PC-9 (cell line): ENCODE data around the gene DHX58. TPM values are rescaled to one million over a fixed set of nuclear protein-coding genes. Genes with fewer than 3 reads are reported as not detected.

Source experiments
- BruUV-seq: library from RNA; stranded (reverse); fragments of 400-500 nt; replicated peaks from 2 replicates; lab custom pipeline; 2021; lab: Mats Ljungman, UMichigan
- CTCF ChIA-PET: fragments of 300-600 bp; sonication (Branson Sonifier 250); formaldehyde crosslinking; loops from one replicate; lab custom pipeline; 2022; ENCODE audit warnings: antibody characterized with exemption; lab: Charles Lee
- POLR2A ChIA-PET: fragments of 300-600 bp; sonication (Branson Sonifier 250); formaldehyde crosslinking; loops from one replicate; lab custom pipeline; 2022; ENCODE audit warnings: antibody characterized with exemption; ENCODE audit not compliant: unreplicated experiment; lab: Charles Lee
- DNase-seq, 2 experiments: peaks; one replicate each; pipeline versions ENCODE4 v3.0.0 to v3.0.0-alpha.2; 2015 to 2022; ENCODE audit warnings: mixed read lengths in 1 of 2
- H2AFZ ChIP-seq: fragments of 200-600 bp; sonication (generic); 2 replicates; pipeline ENCODE4 v1.8.1; 2017; ENCODE audit warnings: antibody characterized with exemption
- H3F3A ChIP-seq: fragments of 200-600 bp; sonication (generic); 2 replicates; pipeline ENCODE4 v1.8.1; 2017; ENCODE audit warnings: antibody characterized with exemption, mild to moderate bottlenecking, low read depth; ENCODE audit not compliant: insufficient read depth
- H3K27ac ChIP-seq: fragments of 200-600 bp; sonication (generic); 2 replicates; pipeline ENCODE4 v1.6.1; 2016; ENCODE audit warnings: mixed run types
- H3K27me3 ChIP-seq: fragments of 200-600 bp; sonication (generic); 2 replicates; pipeline ENCODE4 v1.6.1; 2016; ENCODE audit warnings: low read depth, mixed run types; ENCODE audit not compliant: insufficient read depth
- H3K36me3 ChIP-seq: fragments of 200-600 bp; sonication (generic); 2 replicates; pipeline ENCODE4 v1.6.1; 2016; ENCODE audit warnings: low read depth, mixed run types
- H3K4me1 ChIP-seq: fragments of 200-600 bp; sonication (generic); replicated peaks from 2 replicates; pipeline ENCODE4 v1.6.1; 2016; ENCODE audit warnings: mixed run types; ENCODE audit not compliant: insufficient read depth
- H3K4me2 ChIP-seq: fragments of 200-600 bp; sonication (generic); 2 replicates; pipeline ENCODE4 v1.6.1; 2017; ENCODE audit warnings: mixed run types
- H3K4me3 ChIP-seq: fragments of 200-600 bp; sonication (generic); 2 replicates; pipeline ENCODE4 v1.6.1; 2016; ENCODE audit warnings: mixed run types
- H3K79me2 ChIP-seq: fragments of 200-600 bp; sonication (generic); 2 replicates; pipeline ENCODE4 v1.6.1; 2017; ENCODE audit warnings: low read depth, mixed run types
- H3K9me2 ChIP-seq: fragments of 200-600 bp; sonication (generic); 2 replicates; pipeline ENCODE4 v1.8.1; 2017; ENCODE audit warnings: mild to moderate bottlenecking; ENCODE audit not compliant: insufficient read depth
- H3K9me3 ChIP-seq: fragments of 200-600 bp; sonication (generic); 2 replicates; pipeline ENCODE4 v1.8.1; 2016; ENCODE audit warnings: low read depth; ENCODE audit not compliant: insufficient read depth
- H4K20me1 ChIP-seq: fragments of 200-600 bp; sonication (generic); 2 replicates; pipeline ENCODE4 v1.8.1; 2017; ENCODE audit not compliant: insufficient read depth
- CTCF ChIP-seq: fragments of 200-600 bp; sonication (generic); conservative IDR thresholded peaks from 2 replicates; pipeline ENCODE4 v1.6.1; 2017; ENCODE audit warnings: mixed run types, antibody characterized with exemption, mild to moderate bottlenecking, moderate library complexity
- EZH2 ChIP-seq: fragments of 200-600 bp; sonication (generic); IDR thresholded peaks from 2 replicates; pipeline ENCODE4 v1.8.0; 2017; ENCODE audit warnings: antibody characterized with exemption, low read depth
- intact Hi-C: fragments of 100-400 bp; cut with micrococcal nuclease; formaldehyde crosslinking; loops from one replicate; pipeline ENCODE4 v1.10.0; 2022; ENCODE audit not compliant: unreplicated experiment
- total RNA-seq: library from RNA; stranded (reverse); gene quantifications from 2 replicates; pipeline ENCODE4 v1.2.3, GENCODE V29; 2021

Gene DHX58
- total RNA-seq, 1 experiment from 2014 or later: 17.9 TPM

- Histone ChIP-seq H3K4me1 (peaks cover 13% of the 10 kb centered on the region), H3K4me3 (no peak overlapping the region), H3K9me2 (no peaks in the 10 kb centered on the region), H3K9me3 (no peaks in the 10 kb centered on the region), H3K27ac (no peak overlapping the region), H3K4me2 (no peak overlapping the region), H3F3A (peaks cover 13% of the 10 kb centered on the region), H3K27me3 (no peaks in the 10 kb centered on the region), H3K79me2 (peaks cover 53% of the 10 kb centered on the region), H3K36me3 (0 out of 2 replicates have a peak, but pooled peaks cover 7% of the 10 kb centered on the region), H2AFZ (no peak overlapping the region), H4K20me1 (peaks cover 28% of the 10 kb centered on the region)
- ChIA-PET CTCF (no interaction called here), POLR2A (no interaction called here)
- intact Hi-C loops: no loop called here
- no TSS peak for BruUV-seq
- TF ChIP-seq CTCF (no peak), EZH2 (no peak)
- DNase-seq: no peak
Observed at GRCh38 chr17:42131232-42131631, 18.7 kb upstream of the DHX58 start.

- BruUV-seq: no TSS peak
- H2AFZ ChIP-seq: no peak overlapping the region
- POLR2A ChIA-PET: no interaction called here
- peaks cover 50% of the 10 kb centered on the region for H3K79me2 ChIP-seq
- no peak overlapping the region for H3K4me3 ChIP-seq
- no peaks in the 10 kb centered on the region for H3K9me3 ChIP-seq
- peaks cover 26% of the 10 kb centered on the region for H4K20me1 ChIP-seq
- no peak overlapping the region for H3K4me2 ChIP-seq
- H3K9me2 ChIP-seq: no peaks in the 10 kb centered on the region
- TF ChIP-seq CTCF (no peak), EZH2 (no peak)
- H3F3A ChIP-seq: peaks cover 11% of the 10 kb centered on the region
- intact Hi-C loops: no loop called here
- peaks cover 4% of the 10 kb centered on the region for H3K4me1 ChIP-seq
- DNase-seq: no peak
- H3K27ac ChIP-seq: no peak overlapping the region
- CTCF ChIA-PET: no interaction called here
- H3K36me3 ChIP-seq: 0 out of 2 replicates have a peak, but pooled peaks cover 7% of the 10 kb centered on the region
- H3K27me3 ChIP-seq: no peaks in the 10 kb centered on the region
Observed at GRCh38 chr17:42130310-42130936, 17.9 kb upstream of the DHX58 start.

GRCh38 chr17:42129109-42129837, 16.8 kb upstream of the DHX58 start:
- Histone ChIP-seq H3K9me3 (no peaks in the 10 kb centered on the region), H3K4me3 (no peak overlapping the region), H3K79me2 (peaks cover 38% of the 10 kb centered on the region), H4K20me1 (peaks cover 17% of the 10 kb centered on the region), H3K9me2 (no peaks in the 10 kb centered on the region), H3K36me3 (0 out of 2 replicates have a peak, but pooled peaks cover 5% of the 10 kb centered on the region), H3K4me1 (no peaks in the 10 kb centered on the region), H3K27ac (no peak overlapping the region), H3K27me3 (no peaks in the 10 kb centered on the region), H3K4me2 (no peak overlapping the region), H3F3A (peaks cover 5% of the 10 kb centered on the region; the same call in 1 of the 2 replicates), H2AFZ (no peak overlapping the region)
- POLR2A ChIA-PET: no interaction called here
- no peak for TF ChIP-seq EZH2
- no peak for DNase-seq
- intact Hi-C loops: no loop called here
- CTCF ChIA-PET: no interaction called here
- BruUV-seq: no TSS peak
